ENCODE results near the gene TFCP2L1.

TFCP2L1 gene

GRCh38 chr2:121192576-121192975 is 92.4 kb downstream of the TFCP2L1 start:
- no peak for DNase-seq

- DNase-seq, result no peak
Observed at GRCh38 chr2:121191191-121192170, 93.5 kb downstream of the TFCP2L1 start.

GRCh38 chr2:121189661-121190381 is 95.2 kb downstream of the TFCP2L1 start:
- DNase-seq, result no peak

- DNase-seq, result no peak
Observed at GRCh38 chr2:121189011-121189410, 96.0 kb downstream of the TFCP2L1 start.

- DNase-seq, result no peak
Observed at GRCh38 chr2:121187982-121188411, 97.0 kb downstream of the TFCP2L1 start.

GRCh38 chr2:121187351-121187981 is 97.5 kb downstream of the TFCP2L1 start:
- no peak for DNase-seq

- no peak for DNase-seq
Observed at GRCh38 chr2:121186261-121186660, 98.7 kb downstream of the TFCP2L1 start.

- DNase-seq, result no peak
Observed at GRCh38 chr2:121185571-121186074, 99.4 kb downstream of the TFCP2L1 start.

- no peak for DNase-seq
Observed at GRCh38 chr2:121185111-121185510, 99.9 kb downstream of the TFCP2L1 start.

- no peak for DNase-seq
Observed at GRCh38 chr2:121184248-121184862, 100.6 kb downstream of the TFCP2L1 start.

GRCh38 chr2:121182520-121182919 is 102.5 kb downstream of the TFCP2L1 start:
- DNase-seq, result no peak

GRCh38 chr2:121179467-121179866 is 105.5 kb downstream of the TFCP2L1 start:
- DNase-seq, result no peak

- DNase-seq, result no peak
Observed at GRCh38 chr2:121178730-121179129, 106.3 kb downstream of the TFCP2L1 start.

- no peak for DNase-seq
Observed at GRCh38 chr2:121177896-121178295, 107.1 kb downstream of the TFCP2L1 start.

- DNase-seq, result no peak
Observed at GRCh38 chr2:121175326-121175725, 109.7 kb downstream of the TFCP2L1 start.

GRCh38 chr2:121173806-121174205 is 111.2 kb downstream of the TFCP2L1 start:
- DNase-seq, result no peak

GRCh38 chr2:121173112-121173511 is 111.9 kb downstream of the TFCP2L1 start:
- no peak for DNase-seq

- no peak for DNase-seq
Observed at GRCh38 chr2:121172456-121172855, 112.5 kb downstream of the TFCP2L1 start.

- peak; percentile 10 for DNase-seq
Observed at GRCh38 chr2:121171625-121172119, 113.3 kb downstream of the TFCP2L1 start.

- no peak for DNase-seq
Observed at GRCh38 chr2:121170577-121170976, 114.4 kb downstream of the TFCP2L1 start.

- no peak for DNase-seq
Observed at GRCh38 chr2:121167411-121167810, 117.6 kb downstream of the TFCP2L1 start.
